PC-9 (cell line): ENCODE results near the gene METTL6. TPM values are rescaled to one million over a fixed set of nuclear protein-coding genes. Genes with fewer than 3 reads are reported as not detected.

Experiments
- BruUV-seq: library from RNA; stranded (reverse); fragments of 400-500 nt; replicated peaks from 2 replicates; lab custom pipeline; 2021; lab: Mats Ljungman, UMichigan
- CTCF ChIA-PET: fragments of 300-600 bp; sonication (Branson Sonifier 250); formaldehyde crosslinking; loops from one replicate; lab custom pipeline; 2022; ENCODE audit warnings: antibody characterized with exemption; lab: Charles Lee
- POLR2A ChIA-PET: fragments of 300-600 bp; sonication (Branson Sonifier 250); formaldehyde crosslinking; loops from one replicate; lab custom pipeline; 2022; ENCODE audit warnings: antibody characterized with exemption; ENCODE audit not compliant: unreplicated experiment; lab: Charles Lee
- DNase-seq, 2 experiments: peaks; one replicate each; pipeline versions ENCODE4 v3.0.0 to v3.0.0-alpha.2; 2015 to 2022; ENCODE audit warnings: mixed read lengths in 1 of 2
- H2AFZ ChIP-seq: fragments of 200-600 bp; sonication (generic); 2 replicates; pipeline ENCODE4 v1.8.1; 2017; ENCODE audit warnings: antibody characterized with exemption
- H3F3A ChIP-seq: fragments of 200-600 bp; sonication (generic); 2 replicates; pipeline ENCODE4 v1.8.1; 2017; ENCODE audit warnings: antibody characterized with exemption, mild to moderate bottlenecking, low read depth; ENCODE audit not compliant: insufficient read depth
- H3K27ac ChIP-seq: fragments of 200-600 bp; sonication (generic); 2 replicates; pipeline ENCODE4 v1.6.1; 2016; ENCODE audit warnings: mixed run types
- H3K27me3 ChIP-seq: fragments of 200-600 bp; sonication (generic); 2 replicates; pipeline ENCODE4 v1.6.1; 2016; ENCODE audit warnings: low read depth, mixed run types; ENCODE audit not compliant: insufficient read depth
- H3K36me3 ChIP-seq: fragments of 200-600 bp; sonication (generic); 2 replicates; pipeline ENCODE4 v1.6.1; 2016; ENCODE audit warnings: low read depth, mixed run types
- H3K4me1 ChIP-seq: fragments of 200-600 bp; sonication (generic); replicated peaks from 2 replicates; pipeline ENCODE4 v1.6.1; 2016; ENCODE audit warnings: mixed run types; ENCODE audit not compliant: insufficient read depth
- H3K4me2 ChIP-seq: fragments of 200-600 bp; sonication (generic); 2 replicates; pipeline ENCODE4 v1.6.1; 2017; ENCODE audit warnings: mixed run types
- H3K4me3 ChIP-seq: fragments of 200-600 bp; sonication (generic); 2 replicates; pipeline ENCODE4 v1.6.1; 2016; ENCODE audit warnings: mixed run types
- H3K79me2 ChIP-seq: fragments of 200-600 bp; sonication (generic); 2 replicates; pipeline ENCODE4 v1.6.1; 2017; ENCODE audit warnings: low read depth, mixed run types
- H3K9me2 ChIP-seq: fragments of 200-600 bp; sonication (generic); 2 replicates; pipeline ENCODE4 v1.8.1; 2017; ENCODE audit warnings: mild to moderate bottlenecking; ENCODE audit not compliant: insufficient read depth
- H3K9me3 ChIP-seq: fragments of 200-600 bp; sonication (generic); 2 replicates; pipeline ENCODE4 v1.8.1; 2016; ENCODE audit warnings: low read depth; ENCODE audit not compliant: insufficient read depth
- H4K20me1 ChIP-seq: fragments of 200-600 bp; sonication (generic); 2 replicates; pipeline ENCODE4 v1.8.1; 2017; ENCODE audit not compliant: insufficient read depth
- EZH2 ChIP-seq: fragments of 200-600 bp; sonication (generic); IDR thresholded peaks from 2 replicates; pipeline ENCODE4 v1.8.0; 2017; ENCODE audit warnings: antibody characterized with exemption, low read depth
- intact Hi-C: fragments of 100-400 bp; cut with micrococcal nuclease; formaldehyde crosslinking; loops from one replicate; pipeline ENCODE4 v1.10.0; 2022; ENCODE audit not compliant: unreplicated experiment
- total RNA-seq: library from RNA; stranded (reverse); gene quantifications from 2 replicates; pipeline ENCODE4 v1.2.3, GENCODE V29; 2021
- TF ChIP-seq, protein P1 (sequence below): fragments of 200-600 bp; sonication (generic); conservative IDR thresholded peaks from 2 replicates; pipeline ENCODE4 v1.6.1; 2017; ENCODE audit warnings: mixed run types, antibody characterized with exemption, mild to moderate bottlenecking, moderate library complexity

Gene METTL6
- total RNA-seq, 1 experiment from 2014 or later = 17.2 TPM

DNA sequence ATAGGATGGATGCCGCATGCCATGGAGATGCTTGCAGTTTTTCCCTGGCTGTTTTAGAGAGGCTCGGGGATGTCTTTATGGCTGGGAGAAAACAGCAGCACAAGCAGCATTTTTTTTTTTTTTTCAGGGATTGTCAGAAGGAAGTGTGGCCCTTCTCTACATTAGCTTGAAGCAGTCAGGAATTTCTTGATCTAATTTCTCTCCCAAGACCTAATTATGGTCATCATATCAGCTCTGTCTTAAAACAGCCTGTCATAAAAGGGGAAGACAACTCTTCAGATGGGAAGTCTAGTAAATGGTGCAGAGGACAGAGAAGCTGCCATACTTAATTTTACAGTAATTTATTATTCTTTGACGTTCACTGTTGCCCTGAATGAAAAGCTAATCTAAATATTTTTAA is 44.5 kb upstream of the METTL6 start:
- BruUV-seq = no TSS peak
- Histone ChIP-seq H3K27me3 (no peaks in the 10 kb centered on the region), H4K20me1 (no peaks in the 10 kb centered on the region), H3F3A (no peaks in the 10 kb centered on the region), H2AFZ (no peak overlapping the region), H3K79me2 (no peaks in the 10 kb centered on the region), H3K4me1 (no peaks in the 10 kb centered on the region), H3K9me3 (no peaks in the 10 kb centered on the region), H3K9me2 (no peaks in the 10 kb centered on the region), H3K4me3 (no peak overlapping the region), H3K36me3 (no peaks in the 10 kb centered on the region), H3K27ac (no peak overlapping the region), H3K4me2 (no peak overlapping the region)
- intact Hi-C loops = no loop called here
- TF ChIP-seq, protein P1, sequence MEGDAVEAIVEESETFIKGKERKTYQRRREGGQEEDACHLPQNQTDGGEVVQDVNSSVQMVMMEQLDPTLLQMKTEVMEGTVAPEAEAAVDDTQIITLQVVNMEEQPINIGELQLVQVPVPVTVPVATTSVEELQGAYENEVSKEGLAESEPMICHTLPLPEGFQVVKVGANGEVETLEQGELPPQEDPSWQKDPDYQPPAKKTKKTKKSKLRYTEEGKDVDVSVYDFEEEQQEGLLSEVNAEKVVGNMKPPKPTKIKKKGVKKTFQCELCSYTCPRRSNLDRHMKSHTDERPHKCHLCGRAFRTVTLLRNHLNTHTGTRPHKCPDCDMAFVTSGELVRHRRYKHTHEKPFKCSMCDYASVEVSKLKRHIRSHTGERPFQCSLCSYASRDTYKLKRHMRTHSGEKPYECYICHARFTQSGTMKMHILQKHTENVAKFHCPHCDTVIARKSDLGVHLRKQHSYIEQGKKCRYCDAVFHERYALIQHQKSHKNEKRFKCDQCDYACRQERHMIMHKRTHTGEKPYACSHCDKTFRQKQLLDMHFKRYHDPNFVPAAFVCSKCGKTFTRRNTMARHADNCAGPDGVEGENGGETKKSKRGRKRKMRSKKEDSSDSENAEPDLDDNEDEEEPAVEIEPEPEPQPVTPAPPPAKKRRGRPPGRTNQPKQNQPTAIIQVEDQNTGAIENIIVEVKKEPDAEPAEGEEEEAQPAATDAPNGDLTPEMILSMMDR = no peak
- ChIA-PET CTCF (no interaction called here), POLR2A (no interaction called here)
- no peak for DNase-seq

DNA sequence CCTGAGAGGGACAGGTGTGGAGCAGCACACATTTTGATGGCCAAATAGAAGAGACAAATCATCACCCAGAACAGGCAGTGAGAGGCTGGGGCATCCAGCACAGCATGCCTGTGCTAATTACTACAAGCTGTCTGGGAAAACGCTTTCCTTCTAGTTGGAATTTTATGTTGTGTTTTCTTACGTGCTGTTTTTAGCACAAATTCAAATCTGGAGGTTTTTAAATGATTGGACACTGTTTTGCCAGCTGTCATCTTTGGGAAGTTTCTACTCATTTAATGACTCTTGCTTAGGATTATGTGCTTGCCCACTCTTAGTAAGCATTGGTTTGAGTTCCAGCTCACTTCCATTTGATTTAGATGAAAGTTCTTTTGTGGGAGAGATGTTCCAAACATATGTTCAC is 43.5 kb upstream of the METTL6 start:
- Histone ChIP-seq H3K27ac (no peak overlapping the region), H3F3A (no peaks in the 10 kb centered on the region), H2AFZ (no peak overlapping the region), H3K4me3 (no peak overlapping the region), H3K36me3 (no peaks in the 10 kb centered on the region), H3K79me2 (no peaks in the 10 kb centered on the region), H3K4me1 (no peaks in the 10 kb centered on the region), H4K20me1 (no peaks in the 10 kb centered on the region), H3K9me3 (no peaks in the 10 kb centered on the region), H3K4me2 (no peak overlapping the region), H3K9me2 (no peaks in the 10 kb centered on the region), H3K27me3 (no peaks in the 10 kb centered on the region)
- TF ChIP-seq, protein P1 = no peak
- POLR2A ChIA-PET = no interaction called here
- DNase-seq = no peak
- CTCF ChIA-PET = no interaction called here
- intact Hi-C loops = no loop called here
- BruUV-seq = no TSS peak

DNA sequence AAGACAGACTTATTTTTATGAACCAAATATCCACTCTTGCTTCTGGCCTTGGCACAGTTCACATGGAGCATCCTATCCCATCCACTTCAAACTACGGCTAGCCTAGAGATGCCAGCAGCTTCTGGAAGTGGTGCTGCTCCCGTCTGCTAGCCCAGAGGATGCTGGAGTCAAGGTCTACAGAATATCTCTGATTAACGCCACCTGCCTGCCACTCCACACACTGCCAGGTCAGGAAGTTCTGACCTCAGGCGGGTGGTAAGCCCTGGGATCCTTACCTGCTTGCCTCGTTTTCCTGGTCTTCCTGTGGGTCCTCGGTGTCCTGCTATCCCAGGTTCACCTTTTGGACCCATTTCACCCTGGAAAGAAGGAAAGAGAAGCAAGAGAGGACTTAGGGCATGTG is 42.9 kb upstream of the METTL6 start:
- DNase-seq = no peak
- no TSS peak for BruUV-seq
- Histone ChIP-seq H3K9me3 (no peaks in the 10 kb centered on the region), H3K4me1 (no peaks in the 10 kb centered on the region), H3K4me2 (no peak overlapping the region), H3K79me2 (no peaks in the 10 kb centered on the region), H3K36me3 (no peaks in the 10 kb centered on the region), H2AFZ (no peak overlapping the region), H3F3A (no peaks in the 10 kb centered on the region), H3K27me3 (no peaks in the 10 kb centered on the region), H4K20me1 (no peaks in the 10 kb centered on the region), H3K9me2 (no peaks in the 10 kb centered on the region), H3K4me3 (no peak overlapping the region), H3K27ac (no peak overlapping the region)
- intact Hi-C loops = no loop called here
- TF ChIP-seq EZH2 = no peak
- TF ChIP-seq, protein P1 = no peak
- CTCF ChIA-PET = no interaction called here
- POLR2A ChIA-PET = no interaction called here
